HepG2 (cell line): ENCODE data around the gene CBLN4. TPM values are rescaled to one million over a fixed set of nuclear protein-coding genes. Genes with fewer than 3 reads are reported as not detected.

Experiments
- HOXA7 ChIP-seq: sonication (generic); formaldehyde crosslinking; IDR thresholded peaks from 2 replicates; pipeline ENCODE4 v1.8.1; 2022; ENCODE audit warnings: mild to moderate bottlenecking, missing genetic modification reagents, moderate library complexity
- JDP2 ChIP-seq: sonication (generic); formaldehyde crosslinking; IDR thresholded peaks from 2 replicates; pipeline ENCODE4 v1.8.1; 2022; ENCODE audit warnings: missing genetic modification reagents, borderline replicate concordance
- STAT6 ChIP-seq: sonication (generic); formaldehyde crosslinking; IDR thresholded peaks from 2 replicates; pipeline ENCODE4 v1.4.0; 2020; ENCODE audit warnings: missing genetic modification reagents, mild to moderate bottlenecking, borderline replicate concordance
- ZKSCAN5 ChIP-seq: sonication (generic); formaldehyde crosslinking; IDR thresholded peaks from 2 replicates; pipeline ENCODE4 v1.5.1; 2020; ENCODE audit warnings: mild to moderate bottlenecking, missing genetic modification reagents
- ZNF142 ChIP-seq: sonication (generic); formaldehyde crosslinking; IDR thresholded peaks from 2 replicates; pipeline ENCODE4 v1.4.0; 2020; ENCODE audit warnings: missing genetic modification reagents
- polyA plus RNA-seq, 8 experiments: library from polyadenylated mRNA; depleted of rRNA in 3 of 8; stranded (reverse) in 7 of 8; unstranded in 1 of 8; fragments of >200 nt; fragmentation: Illumina TruSeq in 4 of 8; extraction: Trizol in 4 of 8; gene quantifications; 2 replicates each; pipeline versions ENCODE4 v1.2.1 to v1.2.3, GENCODE V29; 2011 to 2016; ENCODE audit warnings: low read depth in 4 of 8, missing spikeins in 1 of 8, mixed read lengths in 1 of 8; ENCODE audit not compliant: insufficient read depth in 1 of 8
- total RNA-seq, 5 experiments: library from RNA; depleted of rRNA; stranded (reverse); fragments of >200 nt; fragmentation: Illumina TruSeq; extraction: Trizol; gene quantifications; 2 replicates each; pipeline ENCODE4 v1.2.3, GENCODE V29; 2016; ENCODE audit warnings: low read depth in 1 of 5

The CBLN4 gene
- total and polyA plus RNA-seq, 2 of the 13 experiments (the other 11 are each of a cell fraction or from before 2014, with no cell fraction given): not detected

- TF ChIP-seq ZNF142 (CRISPR knock-in tag) (no peak), HOXA7 (CRISPR knock-in tag) (no peak), ZKSCAN5 (no peak), STAT6 (CRISPR knock-in tag) (no peak), JDP2 (CRISPR knock-in tag) (no peak)
These were observed 43.7 kb downstream of the CBLN4 start (continued) for GRCh38 chr20:55961376-55962330.
